HG03025 (cell line): ENCODE data around the gene ANKLE2.

ENCODE experiments used
- ATAC-seq: cut with Tn5 transposase; IDR thresholded peaks from one replicate; pipeline ENCODE4 v1.9.1; 2021; ENCODE audit warnings: mild to moderate bottlenecking, moderate library complexity; ENCODE audit not compliant: unreplicated experiment, low FRiP score

The ANKLE2 gene

DNA sequence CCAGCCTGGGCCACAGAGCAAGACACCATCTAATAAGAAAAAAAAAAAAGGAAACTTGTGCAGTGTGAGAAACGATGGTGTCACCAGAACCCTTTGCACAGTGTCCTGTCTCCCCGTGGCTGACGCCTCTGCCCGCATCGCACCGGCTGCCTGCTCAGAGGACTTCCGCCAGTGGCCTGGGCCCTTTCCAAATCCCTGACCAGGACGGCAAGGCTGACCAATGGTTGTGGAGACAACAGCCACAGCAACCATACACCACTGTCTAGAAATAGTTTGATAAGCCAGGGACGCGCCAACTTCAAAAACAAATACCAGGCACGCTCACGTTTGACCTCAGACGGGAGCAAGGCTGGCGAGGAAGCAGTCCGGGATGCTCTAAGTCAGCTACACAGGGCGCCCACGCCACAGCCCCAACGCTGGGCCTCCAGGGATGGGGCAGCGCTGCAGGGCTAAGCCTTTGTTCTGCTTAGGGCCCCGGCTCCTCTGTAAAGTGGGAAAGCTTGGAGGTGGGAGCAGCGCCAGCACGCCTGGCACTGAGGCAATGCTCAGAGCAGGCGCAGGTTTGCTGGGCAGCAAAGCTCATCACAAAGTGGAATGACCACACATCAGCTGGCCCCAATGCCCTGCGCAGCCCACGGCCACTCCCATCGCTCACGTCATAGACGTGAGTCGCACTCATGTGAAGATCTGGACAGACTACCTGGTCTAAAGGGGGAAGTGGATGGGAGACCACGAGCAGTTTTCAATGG lies 38.4 kb downstream of the ANKLE2 start:
- ATAC-seq, result no peak

DNA sequence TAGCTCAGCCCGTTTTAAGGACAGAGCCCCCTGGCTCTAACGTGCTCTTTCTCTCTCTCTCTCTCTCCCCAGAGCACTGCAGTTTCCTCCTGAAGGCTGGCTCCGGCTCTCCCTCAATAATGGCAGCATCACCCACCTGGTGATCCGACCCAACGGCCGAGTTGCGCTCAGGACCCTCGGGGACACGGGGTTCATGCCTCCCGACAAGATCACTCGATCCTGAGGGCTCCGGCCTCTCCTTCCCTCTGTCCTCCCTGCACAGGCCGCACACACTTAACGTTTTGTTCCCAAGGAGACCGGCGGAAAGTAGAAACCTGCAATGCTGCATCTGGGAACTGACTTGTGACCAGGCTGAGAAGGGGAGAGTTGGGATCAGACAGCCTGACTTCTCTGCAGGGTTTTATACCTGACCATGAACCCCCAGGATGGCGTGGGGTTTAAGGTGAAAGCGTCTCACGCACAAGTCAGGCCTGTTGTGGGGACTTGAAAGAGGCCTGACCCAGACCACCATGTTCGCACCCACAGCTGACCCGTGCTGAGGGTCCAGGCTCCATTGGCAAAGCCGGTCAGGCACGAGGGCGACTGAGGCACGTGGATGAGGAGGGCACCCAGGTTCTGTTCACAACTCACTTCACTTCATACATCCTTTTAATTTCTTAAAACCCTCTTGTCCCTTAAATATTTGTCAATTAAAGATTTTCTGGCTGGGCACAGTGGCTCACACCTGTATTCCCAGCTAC lies 40.9 kb downstream of the ANKLE2 start:
- ATAC-seq, result no peak

DNA sequence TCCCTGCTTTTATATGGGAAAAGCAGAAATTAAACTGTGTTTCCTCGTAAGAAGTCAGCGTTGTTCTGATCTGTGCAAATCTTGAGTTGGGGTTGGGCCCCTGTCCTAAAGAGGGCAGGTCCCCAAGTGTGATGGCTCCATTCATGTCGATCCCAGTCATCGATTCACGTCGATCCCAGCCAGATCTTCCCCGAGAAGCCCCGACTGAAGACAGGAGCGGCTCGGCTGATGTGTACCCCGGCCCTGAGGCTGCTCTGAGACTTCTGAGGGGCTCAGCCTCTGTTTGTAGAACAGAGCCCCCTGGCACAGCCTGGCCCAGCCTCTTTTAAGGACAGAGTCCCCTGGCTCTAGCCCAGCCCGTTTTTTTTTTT lies 41.7 kb downstream of the ANKLE2 start:
- ATAC-seq, result no peak

DNA sequence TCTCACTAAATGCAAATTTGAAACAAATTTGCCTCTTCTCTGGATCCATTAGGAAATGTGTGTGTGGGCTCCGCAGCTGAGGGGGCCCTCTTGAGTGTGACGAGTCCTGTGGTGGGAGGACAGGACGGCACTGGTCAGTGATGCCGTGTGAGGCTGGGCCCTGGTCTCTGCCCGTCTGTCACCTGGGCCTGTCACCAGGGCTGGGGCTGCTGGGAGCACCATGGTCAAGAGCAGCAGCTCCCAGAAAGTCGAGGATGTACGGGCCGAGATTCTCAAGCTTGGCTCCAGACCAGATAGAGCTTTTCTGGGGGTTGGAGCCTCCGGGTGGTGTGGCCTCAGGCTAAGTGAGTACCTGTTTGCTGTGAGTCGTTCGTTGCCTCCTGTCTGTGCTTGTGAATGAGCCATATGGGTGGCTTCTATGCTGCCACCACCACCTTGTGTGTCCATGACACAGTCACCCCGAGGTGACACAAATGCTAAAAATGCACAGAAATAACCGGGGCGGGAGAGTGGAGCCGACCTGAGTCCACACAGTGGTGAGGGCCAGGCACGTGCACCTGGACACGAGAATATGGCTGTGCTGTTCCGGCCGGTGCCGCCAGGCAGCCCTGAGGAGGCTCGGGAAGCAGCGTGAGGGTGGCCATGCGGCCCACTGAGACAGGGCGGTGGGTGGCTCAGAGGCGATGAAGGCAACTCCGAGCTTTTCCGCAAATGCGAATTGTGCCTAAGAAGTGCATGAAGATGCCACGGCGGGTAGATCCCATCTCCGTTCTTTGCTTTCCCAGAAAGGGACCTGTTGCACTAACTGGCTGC lies 42.3 kb downstream of the ANKLE2 start:
- ATAC-seq, result no peak

DNA sequence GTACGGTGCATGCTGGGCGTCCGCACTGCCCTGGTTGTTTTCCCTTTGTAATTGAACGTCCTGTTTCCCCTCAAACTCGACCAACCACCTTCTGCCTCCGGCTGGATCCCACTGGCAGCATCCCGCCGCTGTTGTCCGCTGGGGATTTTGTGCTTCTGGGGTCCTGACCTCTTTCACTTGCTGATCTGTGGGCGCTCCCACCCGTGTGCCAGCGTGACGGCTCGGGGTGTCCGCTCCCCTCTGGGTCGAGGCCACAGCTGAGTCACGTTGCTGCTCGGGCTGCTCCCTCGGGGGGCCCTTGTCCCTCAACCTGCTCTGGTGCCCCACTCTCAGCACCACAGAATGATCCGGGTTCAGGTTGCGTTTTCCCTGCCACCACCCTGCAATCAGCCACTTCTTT lies 43.0 kb downstream of the ANKLE2 start:
- ATAC-seq, result no peak

DNA sequence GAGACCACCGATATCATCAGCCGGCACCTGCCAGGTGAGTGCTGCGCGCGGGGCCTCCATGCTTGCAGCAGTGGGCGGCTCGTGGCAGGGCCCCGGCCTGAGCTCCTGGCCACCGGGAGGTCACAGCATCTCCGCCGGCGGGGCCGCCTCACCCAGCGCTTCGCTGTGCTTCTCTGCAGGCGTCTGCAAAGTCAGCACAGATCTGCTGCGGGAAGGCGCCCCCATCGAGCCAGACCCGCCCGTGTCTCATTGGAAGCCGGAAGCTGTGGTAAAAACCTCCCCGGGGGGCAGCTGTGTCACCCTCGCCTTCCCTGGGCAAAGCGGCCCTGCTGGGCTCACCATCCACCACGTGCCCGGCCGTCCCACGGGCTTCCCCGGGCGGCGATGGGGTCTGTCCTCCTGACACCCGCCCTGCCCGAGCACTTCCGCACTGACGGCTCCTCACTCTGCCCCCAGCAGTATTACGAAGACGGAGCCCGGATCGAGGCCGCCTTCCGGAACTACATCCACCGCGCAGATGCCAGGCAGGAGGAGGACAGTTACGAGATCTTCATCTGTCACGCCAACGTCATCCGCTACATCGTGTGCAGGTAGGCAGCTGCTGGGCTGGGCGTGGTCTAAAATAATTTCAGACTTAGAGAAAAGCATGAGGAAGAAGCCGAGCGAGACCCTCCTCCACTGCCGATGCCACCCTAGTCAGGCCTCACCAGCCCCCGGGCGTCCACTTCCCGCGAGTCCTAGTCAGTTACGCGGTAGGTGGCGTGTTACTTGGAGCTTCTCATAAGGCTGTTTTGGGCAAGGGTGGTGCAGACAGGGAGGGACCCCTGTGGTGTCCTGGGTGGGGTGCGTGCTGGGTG lies 43.9 kb downstream of the ANKLE2 start:
- no peak for ATAC-seq

DNA sequence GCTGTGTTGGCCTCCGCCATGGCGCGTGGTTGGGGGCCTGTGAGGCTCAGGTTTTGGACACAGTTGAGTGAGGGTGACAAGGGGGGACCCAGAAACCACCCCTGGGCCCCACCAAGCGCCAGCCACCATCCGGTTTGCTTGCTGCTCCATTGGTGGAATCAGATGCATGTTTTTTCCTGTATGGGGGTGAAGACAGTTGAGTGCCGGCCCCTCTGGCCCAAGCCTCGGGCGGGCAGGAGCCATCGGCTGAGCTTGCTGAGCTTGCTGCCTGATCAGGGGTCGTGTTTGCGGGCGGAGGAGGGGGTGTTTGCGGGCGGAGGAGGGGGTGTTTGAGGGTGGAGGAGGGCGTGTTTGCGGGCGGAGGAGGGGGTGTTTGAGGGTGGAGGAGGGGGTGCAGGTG lies 44.6 kb downstream of the ANKLE2 start:
- no peak for ATAC-seq

DNA sequence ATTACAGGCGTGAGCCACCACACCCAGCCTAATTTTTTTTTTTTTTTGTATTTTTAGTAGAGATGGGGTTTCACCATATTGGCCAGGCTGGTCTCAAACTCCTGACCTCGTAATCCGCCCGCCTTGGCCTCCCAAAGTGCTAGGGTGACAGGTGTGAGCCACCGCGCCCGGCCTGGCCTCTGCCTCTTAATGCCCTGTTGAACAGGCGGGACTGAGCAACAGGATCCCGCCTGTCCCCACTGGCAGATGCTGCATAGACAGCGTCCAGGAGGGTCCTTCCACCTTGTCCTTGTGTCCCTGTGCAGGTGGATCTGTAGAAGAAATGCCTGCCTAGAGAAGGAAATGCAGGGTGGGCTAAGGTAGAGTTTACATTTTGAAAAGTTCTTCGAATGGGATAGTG lies 45.3 kb downstream of the ANKLE2 start:
- ATAC-seq, result no peak

DNA sequence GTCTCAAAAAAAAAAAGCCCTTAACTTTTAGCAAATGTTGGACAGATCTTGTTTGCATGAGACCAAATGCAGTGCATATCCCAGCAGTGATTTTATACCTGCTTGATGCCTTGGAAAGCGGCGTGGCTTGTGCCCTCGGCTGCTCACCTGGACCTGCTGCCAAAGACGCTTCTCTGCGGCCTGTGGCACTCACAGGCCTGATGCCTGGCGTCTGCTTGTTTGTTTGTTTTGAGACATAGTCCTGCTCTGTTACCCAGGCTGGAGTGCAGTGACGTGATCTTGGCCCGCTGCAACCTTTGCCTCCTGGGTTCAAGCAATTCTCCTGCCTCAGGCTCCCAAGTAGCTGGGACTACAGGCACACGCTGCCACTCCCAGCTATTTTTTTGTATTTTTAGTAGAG lies 45.8 kb downstream of the ANKLE2 start:
- ATAC-seq, result no peak

DNA sequence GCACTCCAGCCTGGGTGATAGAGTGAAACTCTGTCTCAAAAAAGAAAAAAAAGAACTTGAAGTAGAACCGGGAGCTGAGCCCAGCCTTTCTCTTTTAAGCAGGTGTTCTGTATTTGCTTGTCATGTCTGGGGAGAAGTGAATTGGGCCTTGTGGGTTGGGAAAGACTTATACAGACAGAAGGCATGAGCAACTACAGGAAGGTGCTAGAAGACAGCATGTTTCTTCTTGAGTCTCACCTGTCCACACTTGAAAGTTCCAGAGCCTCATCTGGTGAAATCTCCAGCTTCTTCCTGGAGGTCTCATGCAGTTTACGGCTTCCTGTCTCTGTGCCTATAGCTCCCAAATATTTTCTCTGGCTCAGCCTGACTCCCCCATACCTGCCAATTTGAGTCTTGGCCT lies 48.5 kb downstream of the ANKLE2 start:
- ATAC-seq, result no peak

DNA sequence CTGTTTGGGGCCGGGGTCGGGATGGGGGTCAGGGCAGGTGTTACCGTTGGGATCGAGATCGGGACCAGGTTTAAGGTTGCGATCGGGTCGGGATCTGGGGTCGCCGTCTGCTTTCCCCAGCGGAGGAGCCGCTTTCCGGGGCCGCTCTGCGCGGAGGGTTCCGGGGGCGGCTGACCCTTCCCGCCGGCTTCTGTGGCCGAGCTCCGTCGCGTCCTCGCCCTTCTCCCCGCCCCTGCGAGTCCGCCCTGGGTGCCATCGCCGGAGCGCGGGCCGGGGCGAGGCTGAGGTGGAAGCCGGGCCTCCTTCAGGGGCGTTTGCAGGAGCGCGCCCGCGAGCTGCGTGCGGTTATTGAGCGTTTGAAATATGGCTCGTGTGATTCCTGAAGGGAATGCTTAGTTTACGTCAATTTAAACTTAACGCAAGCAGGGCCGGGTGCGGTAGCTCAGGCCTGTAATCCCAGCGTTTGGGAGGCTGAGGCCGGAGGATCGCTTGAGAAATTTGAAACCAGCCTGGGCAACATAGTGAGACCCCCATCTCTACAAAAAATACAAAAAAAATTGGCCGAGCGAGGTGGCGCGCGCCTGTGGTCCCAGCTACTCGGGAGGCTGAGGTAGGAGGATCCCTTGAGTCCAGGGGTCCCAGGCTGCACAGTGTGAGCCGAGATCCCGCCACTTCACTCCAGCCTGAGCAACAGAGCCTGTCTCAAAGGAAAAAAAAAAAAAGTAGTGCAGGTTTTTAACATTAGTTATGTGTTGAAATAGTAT lies 50.4 kb downstream of the ANKLE2 start:
- ATAC-seq, result peak; percentile 16

DNA sequence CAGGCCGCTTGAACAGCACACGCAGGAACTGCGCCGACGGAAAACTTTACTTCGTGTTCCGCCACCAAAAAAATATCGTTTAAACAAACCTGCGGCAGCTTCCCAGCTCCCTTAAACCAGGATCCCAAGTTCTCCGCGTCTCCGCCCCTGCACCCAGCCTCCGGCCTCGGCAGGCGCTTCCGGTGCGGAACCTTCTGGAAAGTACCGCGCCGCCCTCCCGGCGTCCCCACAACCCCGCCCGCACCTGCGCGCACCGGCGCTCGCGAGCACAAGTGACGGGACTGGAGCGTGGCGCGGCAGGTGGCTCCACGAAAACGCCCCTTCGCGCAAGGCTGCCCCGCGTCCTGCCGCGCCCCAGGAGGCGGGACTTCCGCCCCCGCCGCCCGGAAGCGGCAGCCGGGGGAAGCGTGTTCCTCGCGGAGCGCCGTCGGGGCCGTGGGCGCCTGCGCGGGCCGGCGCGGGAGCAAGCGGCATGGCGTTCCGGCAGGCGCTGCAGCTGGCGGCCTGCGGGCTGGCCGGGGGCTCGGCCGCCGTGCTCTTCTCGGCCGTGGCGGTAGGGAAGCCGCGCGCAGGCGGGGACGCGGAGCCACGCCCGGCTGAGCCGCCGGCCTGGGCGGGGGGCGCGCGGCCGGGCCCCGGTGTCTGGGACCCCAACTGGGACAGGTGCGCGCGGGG lies 51.1 kb downstream of the ANKLE2 start, which contains the start of gene PGAM5:
PGAM5 (plus strand) TSS at position 438 of the 675 bp plus-strand sequence; CDS start at position 473, 35 bp downstream.
- peak; percentile 80 for ATAC-seq

DNA sequence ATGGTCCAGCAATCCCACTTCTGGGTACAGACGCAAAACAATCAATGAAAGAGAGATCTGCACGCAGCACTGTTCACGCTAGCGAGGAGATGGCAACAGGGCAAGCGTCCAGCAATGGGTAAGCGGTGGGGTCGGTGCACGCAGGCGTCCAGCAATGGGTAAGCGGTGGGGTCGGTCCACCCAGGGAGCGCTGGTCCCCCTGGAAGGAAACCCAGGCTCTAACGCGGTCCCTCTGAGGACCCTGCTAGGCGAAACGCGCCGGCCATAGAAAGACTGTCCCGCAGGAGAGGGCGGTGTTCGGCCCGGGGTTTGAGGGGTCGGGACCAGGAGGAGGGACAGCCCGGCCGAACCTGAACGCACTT lies 51.6 kb downstream of the ANKLE2 start:
- peak; percentile 32 for ATAC-seq

DNA sequence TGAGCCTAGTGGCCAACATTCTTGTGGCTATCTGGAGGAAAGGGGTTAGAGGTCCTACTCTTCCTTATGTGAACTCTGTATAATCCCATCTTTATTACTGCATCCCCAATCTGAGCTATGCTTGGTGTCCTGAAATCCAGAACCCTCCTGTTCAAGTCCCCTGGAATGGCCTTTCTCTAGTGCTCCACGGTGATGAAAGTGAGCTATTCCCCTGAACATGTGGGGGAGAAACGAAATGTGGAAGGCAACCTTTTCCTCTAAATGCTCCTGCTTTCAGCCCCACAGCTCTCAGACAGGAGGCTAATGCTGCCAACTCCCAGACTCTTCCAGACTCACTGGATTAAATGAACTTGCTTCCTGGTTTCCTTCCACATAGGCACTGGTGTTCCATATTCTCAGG lies 53.5 kb downstream of the ANKLE2 start:
- ATAC-seq, result no peak

DNA sequence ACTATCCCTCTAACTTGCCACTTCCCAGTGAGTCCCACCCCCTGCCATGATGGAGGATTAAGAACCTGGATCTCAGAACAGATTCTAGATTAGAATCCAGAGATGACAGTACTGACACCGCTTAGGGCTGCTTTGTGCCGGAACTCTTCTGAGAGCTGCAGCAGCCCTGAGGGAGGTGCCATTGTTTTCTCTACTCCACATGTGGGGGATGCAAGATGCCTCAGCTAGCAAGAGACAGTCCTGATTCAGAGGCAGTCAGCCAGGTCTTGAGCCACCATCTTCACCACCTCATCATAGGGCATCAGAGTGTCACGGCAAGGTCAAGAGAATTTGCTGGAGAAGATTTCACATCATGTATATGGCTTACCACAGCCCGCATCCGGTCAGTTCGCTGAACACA lies 54.4 kb downstream of the ANKLE2 start:
- ATAC-seq, result no peak

DNA sequence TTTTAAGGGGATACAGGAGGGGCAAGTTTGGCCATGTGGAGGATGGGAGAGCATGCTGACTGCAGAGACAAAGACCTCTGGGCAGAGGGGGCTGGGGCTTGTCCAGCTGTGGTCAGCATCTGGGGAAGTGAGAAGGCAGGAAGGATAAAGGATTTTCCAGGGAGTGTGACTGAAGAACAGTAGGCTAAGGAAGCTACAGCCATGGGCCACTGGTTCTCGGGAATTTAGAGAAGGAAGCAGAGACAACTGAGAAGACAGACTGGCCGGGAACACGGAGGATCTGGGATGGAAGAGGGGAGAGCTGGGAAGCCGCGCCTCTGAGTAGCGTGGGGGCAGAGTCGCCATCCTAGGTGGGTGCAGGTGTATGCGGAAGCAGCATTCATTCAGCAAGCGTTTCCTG lies 58.0 kb downstream of the ANKLE2 start:
- no peak for ATAC-seq

DNA sequence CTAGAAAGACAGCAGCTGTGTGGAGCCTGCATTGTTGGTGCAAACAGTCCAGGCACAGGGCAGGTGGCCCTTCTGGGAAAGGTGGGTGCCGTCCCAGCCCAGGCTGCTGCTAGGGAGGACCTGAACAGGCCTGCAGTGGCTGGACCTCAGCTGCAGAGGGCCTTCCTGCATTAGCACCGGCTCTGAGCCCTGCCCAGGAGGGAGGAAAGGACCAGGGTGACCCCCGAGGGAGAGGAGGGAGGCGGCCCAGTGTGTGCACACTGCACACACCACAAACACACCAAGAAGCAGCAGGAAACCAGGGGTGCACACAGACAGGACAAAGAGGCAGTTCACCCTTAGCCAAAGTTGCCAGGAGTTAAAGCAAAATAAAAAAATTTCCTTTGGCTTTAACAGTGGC lies 59.0 kb downstream of the ANKLE2 start:
- ATAC-seq, result no peak

DNA sequence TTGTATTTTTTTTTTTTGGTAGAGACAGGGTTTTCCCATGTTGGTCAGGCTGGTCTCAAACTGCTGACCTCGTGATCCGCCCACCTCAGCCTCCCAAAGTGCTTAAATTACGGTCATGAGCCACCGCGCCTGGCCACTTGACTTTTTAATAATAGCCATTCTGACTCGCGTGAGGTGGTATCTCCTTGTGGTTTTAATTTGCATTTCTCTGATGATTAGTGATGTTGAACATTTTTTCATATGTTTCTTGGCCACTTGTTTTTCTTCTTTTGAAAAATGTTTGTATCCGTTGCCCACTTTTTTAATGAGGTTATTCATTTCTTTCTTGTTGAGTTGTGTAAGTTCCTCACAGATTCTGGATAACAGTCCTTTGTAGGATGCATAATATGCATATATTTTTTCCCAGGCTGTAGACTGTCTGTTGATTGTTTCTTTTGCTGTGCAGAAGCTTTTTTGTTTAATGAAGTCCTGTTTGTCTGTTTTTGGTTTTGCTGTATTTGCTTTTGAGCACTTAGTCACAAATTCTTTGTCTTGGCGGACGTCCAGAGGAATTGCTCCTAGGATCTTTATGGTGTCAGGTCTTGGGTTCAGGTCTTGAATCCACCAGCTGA lies 61.3 kb downstream of the ANKLE2 start:
- no peak for ATAC-seq

DNA sequence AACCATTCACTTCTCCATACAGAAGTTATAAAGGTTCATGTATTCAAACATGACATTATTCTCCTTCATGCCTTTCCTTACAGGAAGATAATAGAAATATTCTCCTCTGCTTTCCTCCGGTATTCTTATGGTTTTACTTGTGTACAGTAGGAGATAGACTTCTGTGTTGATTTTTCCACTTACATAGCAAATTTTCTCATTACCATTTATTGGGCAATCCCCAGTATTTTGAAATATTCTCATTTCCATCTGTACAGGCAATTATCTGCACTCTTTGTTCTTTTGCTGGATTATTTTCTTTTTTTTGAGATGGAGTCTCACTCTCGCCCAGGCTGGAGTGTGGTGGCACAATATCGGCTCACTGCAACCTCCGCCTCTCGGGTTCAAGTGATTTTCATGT lies 63.3 kb downstream of the ANKLE2 start:
- no peak for ATAC-seq
